ENCODE measurements around the gene MAEA.

MAEA gene

DNA sequence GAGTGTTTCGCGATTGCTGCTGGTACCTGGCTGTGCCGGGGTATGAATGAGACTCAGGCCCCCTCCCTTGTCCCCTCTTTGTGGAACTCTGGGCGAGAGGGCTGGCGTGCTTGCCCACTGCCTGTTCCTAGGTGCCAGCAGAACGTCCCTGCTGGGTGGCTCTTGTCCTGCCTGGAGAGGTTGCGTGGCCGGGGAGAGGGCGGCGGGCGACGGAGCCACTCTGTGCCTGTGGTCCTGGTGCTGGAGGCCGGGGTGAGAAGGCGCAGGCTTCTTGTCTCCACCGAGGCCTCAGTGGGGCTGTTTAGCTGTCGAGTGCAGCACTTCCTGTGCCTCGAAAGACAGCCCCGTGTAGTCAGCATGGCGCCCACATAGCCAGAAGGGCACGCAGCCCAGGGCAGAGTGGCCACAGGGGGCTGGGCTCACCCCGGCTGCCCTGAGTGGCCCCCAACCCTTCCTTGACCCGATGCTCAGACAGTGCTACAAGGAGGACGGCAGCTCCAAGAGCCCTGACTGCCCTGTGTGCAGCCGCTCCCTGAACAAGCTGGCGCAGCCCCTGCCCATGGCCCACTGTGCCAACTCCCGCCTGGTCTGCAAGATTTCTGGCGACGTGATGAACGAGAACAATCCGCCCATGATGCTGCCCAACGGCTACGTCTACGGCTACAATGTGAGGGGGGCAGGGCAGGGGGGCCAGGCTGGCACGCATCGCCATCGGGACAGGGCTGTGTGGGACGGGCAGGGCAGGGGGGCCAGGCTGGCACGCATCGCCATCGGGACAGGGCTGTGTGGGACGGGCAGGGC lies 48.5 kb downstream of the MAEA start:
- DNase-seq, result no peak

DNA sequence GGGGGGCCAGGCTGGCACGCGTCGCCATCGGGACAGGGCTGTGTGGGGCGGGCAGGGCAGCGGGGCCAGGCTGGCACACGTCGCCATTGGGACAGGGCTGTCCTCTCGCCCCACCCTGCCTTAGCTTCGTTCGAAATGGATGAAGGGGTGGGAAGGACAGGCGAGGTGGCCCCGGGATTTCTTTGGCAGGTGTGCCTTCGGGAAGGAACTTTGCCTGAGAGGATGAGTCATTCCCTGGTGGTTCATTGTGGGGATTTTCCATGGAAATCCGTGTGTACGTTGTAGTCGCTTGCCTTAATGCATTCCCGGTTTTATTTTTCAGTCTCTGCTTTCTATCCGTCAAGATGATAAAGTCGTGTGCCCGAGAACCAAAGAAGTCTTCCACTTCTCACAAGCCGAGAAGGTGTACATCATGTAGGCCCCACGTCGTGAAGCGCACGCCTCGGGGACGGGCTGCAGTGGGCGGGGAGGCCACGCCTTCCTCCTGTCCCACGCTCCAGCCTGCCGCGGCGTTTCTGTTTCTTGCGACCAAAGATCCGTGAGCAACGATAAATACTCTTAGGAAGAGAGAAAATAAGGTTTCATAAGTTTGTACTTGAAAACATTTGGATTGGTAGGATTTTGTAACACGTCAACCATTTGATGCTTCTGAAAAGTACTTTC lies 49.2 kb downstream of the MAEA start:
- no peak for DNase-seq

DNA sequence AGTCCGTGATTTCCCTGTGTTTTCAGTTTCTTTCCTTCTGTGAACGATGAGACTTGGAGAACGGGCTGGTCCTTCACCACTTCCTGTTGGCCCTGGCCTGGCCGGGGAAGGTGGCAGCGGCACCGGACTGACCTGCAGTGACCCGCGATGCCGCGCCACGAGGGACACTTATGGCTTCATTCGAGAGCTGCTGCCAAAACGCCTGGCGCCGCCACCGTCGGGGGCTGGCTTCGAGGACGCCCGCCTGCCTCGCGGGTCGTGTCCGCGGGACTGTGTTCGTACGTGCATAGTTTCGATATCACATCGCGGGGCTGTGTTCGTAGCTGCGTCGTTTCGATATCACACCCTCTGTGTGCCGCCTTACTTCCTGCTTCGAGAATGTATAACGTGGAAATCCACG lies 49.8 kb downstream of the MAEA start:
- no peak for DNase-seq

DNA sequence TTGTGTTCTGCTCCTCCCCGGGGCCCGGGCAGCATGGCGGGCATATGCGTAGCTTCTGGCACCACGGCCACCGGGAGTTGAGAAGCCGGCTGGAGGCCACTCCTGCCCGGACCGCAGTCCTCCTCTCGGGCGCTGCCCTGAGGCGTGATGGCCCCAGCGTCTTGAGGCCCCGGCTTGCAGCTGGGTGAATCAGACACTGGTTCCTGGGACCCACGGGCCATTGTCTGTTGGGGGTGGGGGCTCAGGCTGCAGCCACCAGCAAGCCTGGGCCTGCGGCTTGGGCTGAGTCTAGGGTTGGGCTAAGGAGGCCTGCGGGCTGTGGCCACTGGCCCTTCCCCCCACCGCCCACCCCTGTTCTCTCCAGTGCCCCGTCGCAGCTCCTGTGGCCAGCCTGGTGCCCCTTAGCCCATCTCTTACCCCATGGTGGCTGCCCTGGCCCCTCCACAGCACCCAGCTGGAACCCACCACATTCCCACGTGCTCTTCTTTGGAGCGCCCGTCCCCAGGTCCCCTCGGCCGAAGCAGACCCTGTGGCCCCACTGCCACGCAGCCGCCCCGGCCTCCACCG lies 50.6 kb downstream of the MAEA start:
- no peak for DNase-seq

DNA sequence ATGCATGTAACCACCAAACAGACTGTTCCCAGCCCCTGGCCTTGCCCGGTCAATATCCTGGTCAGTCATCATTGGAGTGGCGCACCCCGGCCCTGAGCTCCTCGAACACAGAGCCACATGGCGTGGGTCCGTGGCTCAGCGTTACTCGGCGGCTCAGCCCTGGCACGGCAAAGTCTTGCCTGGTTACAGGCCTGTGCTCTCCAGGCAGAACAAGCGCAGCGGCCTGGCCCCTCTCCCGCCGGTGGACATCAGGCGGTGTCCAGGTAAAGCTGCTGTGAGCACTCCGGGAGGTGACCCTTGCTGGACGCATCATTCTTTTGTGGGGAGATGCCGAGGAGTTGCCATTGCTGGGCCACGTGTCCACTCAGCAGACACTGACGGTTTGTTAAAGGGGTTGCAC lies 51.2 kb downstream of the MAEA start:
- DNase-seq, result no peak

DNA sequence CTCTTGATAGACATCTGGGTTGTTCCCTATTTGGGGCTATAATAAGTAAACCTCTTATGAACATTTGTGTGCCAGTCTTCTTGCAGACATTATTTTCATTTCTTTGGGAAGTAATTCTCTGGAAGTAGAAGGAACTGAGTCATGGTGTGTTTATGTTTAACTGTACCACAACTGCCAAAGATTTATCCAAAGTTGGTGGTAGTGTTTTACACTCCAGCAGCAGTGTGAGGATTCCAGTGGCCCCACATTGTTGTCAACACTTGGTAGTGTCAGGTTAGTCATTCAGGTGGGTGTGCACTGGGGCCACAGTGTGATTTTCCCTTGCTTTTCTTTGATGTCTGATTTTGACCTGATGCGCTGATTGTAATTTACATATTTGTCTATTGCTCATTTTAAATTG lies 52.3 kb downstream of the MAEA start:
- no peak for DNase-seq

DNA sequence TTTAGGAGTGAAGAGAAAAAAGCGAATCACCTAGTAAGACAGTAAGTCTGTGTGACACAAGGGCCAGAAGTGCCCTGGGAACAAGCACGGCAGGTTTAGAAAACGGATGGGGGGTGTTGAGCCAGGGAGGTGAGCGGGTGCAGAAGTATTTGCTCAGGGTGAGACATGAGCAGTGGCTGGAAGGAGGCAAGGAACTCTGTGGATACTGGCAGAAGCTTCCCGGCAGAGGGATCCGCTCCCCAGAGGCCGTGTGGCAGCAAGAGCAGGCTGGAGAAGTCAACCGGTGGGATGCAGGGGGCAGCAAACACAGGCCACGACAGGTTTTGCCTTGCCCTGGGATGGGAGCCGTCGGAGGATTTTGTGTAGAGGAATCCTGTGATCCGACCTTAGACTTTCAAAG lies 55.0 kb downstream of the MAEA start:
- DNase-seq, result no peak

DNA sequence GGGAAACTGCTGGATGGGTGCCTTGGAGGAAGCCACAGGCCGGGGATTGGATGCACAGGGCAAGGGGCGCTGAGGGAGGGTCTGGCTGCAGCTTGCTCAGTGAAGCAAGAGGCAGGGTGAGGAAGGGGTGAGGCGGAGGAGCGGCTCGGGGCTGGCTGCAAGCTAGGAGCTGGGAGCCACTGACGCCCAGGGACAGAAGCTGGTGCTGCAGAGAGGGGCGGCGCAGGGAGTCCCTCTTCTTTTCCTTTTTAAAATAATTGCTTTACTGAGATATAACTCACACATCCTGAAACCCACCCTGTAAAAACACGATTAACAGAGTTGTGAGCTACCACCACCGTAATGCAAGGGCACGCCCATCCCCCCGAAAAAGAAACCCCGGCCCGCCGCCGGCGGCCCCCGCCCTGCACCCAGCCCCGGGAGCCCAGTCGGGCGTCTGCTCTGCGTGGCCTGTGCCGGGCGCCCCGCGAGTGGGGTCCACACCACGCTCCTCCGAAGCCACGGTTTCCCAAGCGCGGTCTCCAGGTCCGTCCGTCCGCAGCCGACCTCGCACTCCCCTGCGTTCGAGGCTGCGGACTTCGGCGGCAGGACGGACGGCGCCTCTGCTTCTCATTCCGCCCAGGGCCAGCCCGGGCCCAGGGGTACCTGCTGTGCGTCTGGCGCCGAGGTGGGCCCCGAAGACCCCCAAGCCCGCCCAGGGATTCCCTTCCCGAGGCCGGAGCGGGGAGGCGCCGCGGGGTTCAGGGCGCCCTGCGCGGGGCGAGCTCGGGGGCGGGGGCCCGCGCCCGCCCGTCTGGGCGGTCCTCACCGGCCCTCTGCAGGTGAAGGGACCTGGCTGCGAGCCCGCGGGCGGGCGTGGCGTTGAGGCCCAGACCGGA lies 56.5 kb downstream of the MAEA start:
- peak; percentile 64 for DNase-seq

DNA sequence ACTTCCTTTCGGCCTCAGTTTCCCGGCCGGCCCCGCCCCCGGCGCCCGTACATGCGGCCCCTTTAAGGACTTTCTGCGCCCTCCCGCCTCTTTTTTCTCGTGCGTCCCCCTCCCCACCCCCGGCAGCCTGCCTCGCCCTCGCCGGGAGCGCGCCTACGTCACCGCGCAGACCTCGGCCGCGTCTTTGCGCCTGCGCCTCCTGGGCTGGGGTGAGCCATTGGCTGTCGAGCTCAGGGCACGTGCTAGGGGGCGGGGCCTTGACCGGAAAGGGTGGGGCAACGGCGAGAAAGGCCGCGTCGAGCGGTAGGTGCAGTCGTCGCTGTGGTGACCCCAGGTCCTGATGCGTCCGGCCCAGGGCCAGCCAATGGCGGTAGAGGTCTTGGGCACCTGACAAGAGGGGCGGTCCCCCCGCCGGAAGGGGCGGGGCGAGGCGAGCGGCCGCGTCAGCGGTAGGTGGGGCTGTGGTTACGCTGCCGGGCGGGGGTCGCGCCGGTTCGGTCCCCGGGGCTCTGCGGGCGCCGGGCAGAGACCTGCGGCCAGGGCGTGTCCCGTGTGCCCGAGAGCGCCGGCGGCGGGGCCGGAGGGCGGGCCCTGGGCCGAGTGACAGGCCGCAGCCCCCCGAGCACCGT lies 57.2 kb downstream of the MAEA start, which contains the start of gene UVSSA:
Gene UVSSA, plus strand, starts transcription at position 428 of the 629 bp plus-strand sequence. CDS start 884 bp downstream, outside the sequence.
- DNase-seq, result peak; percentile 100

DNA sequence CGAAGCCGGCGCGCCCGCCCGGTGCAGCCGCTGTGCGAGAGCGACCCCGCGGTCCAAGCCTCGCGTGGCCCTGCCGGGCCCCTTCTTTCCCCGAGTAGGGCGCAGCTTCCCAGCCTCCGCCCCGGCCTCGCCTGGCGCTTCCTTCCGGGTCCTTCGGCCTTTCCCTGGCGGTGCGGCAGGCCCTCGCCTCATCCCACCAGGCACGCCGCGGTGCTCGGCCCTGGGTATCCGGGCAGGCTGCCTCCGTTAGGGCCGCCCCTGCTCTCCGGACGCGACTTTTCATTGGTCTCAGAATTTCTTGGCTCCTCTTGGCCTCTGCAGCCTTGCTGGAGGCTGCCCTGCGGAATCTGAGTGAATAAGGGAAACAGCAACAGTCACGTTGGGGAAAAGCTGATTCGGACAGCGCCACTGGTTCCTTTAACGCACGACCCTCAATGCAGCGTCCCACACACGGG lies 57.7 kb downstream of the MAEA start:
- DNase-seq, result peak; percentile 51

DNA sequence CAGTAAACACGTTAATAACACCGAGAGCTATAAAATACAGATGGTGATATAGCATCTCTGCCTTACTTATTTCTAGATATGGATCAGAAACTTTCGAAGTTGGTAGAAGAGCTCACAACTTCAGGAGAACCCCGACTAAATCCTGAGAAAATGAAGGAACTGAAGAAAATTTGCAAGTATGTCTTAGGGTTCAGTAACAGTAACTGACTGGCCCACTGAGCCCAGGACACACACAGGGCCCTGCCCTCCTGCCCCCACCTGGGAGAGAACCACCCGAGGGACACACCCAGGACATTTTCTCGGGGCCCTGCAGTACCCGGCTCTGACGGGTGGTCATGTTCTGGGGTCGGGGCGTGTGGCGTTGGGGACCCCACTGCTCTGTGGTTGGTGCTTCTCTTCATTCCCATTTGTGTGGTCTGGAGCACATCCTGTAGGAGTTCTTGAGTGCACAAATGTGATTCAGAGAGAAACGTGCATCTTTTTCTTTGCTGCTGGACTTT lies 58.4 kb downstream of the MAEA start:
- DNase-seq, result no peak

DNA sequence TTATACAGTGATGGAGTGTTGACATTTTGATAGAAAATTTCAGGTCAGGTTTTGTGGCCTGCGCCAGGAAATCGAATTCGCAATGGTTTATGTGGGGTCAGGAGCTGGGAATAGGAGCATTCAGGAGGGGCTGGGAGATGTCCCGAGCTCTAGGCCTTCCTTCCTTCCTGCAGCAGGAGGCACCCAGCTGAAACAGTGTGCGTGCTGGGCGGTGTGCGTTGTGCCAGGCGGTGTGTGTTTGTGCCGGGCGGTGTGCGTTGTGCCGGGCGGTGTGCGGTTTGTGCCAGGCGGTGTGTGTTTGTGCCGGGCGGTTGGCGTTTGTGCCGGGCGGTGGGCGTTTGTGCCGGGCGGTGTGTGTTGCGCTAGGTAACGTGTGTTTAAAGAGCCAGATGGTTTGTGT lies 59.1 kb downstream of the MAEA start:
- no peak for DNase-seq

DNA sequence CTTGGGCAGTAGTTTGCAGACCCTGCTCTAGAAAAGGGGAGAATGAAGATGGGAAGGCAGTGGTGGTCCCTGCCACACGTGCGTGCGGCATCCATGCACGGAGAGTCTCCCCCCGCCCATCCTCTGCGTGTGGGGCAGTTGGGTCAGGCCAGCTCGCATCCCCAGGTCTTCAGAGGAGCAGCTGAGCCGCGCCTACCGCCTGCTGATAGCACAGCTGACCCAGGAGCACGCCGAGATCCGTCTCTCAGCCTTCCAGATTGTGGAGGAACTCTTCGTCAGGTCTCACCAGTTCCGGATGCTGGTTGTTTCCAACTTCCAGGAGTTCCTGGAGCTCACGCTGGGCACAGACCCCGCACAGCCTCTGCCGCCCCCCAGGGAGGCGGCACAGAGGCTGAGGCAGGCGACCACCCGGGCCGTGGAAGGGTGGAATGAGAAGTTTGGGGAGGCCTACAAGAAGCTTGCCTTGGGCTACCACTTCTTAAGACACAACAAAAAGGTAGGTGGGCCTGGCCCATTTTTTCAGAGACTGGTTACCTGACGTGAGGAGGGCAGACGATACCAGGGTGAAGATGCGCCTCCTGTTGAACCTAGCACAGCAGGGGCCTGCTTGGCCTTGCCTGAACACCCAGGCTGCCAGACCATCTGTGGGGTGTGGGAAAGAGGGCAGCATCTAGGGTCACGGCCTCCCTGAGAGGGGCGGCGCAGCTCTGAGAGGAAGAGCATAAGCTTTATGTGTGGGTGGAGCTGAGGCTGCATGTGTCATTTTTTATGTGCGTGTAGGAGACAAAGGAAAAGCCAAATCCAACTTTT lies 59.9 kb downstream of the MAEA start:
- no peak for DNase-seq

DNA sequence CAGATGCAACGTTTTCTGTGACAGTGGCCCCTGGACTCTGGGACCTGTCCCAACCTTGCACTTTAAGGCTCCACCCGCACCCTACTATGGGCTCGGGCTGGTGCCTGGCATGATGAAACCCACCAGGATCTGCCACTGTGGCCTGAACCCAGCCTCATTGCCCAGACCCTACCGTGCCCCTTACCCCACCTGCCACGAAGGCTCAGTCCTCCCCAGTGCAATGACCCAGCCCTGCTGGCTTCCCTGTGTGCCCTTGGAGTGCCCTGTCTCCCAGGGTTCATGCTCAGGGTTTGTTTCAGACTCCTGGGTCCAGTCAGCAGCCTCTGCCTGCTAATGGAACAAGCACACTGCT lies 60.5 kb downstream of the MAEA start:
- DNase-seq, result no peak

DNA sequence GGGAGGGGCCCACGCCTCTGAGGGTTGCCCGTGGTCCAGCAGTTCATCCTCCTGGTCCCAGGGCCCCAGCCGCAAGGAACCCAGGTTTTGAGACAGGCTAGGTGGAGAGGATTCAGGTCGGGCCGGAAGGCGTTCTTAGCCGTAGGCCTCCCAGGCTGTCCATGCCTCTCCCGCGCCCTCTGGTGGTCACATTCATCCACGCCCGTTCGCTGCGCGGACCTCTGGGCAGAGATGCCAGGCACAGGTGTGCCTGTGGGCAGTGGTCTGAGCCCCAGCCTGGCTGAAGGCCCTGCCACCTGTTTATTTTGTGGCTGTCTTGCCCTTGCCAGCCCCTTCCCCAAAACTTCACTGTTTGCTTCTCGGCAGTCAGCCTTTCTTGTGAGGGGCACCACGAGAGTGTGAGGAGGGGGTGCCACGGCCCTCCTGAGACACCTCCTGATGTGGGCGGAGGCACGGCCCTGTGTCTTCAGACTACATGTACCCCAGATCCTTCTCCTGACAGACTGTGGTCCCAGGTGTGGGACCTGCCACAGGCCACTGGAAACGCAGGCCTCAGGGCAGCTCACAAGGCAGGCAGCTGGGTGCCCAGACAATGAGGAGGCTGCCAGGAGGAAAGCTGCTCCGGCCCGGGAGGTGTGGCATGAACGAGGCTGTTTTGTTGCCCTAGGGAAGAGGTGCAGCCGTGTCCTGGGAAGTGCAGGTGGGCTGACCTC lies 62.3 kb downstream of the MAEA start:
- peak; percentile 88 for DNase-seq

DNA sequence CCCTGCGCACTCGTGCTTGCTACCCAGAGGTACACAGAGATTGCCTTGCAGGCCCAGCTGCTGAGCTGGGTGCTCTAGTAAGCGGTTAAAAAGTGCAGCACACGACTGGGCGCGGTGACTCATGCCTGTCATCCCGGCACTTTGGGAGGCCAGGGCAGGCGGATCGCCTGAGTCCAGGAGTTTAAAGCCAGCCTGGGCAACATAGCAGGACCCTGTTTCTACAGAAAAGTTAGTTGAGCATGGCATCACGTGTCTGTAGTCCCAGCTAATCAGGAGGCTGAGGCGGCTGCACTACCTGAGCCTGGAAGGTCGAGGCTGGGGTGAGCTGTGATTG lies 62.8 kb downstream of the MAEA start:
- no peak for DNase-seq

DNA sequence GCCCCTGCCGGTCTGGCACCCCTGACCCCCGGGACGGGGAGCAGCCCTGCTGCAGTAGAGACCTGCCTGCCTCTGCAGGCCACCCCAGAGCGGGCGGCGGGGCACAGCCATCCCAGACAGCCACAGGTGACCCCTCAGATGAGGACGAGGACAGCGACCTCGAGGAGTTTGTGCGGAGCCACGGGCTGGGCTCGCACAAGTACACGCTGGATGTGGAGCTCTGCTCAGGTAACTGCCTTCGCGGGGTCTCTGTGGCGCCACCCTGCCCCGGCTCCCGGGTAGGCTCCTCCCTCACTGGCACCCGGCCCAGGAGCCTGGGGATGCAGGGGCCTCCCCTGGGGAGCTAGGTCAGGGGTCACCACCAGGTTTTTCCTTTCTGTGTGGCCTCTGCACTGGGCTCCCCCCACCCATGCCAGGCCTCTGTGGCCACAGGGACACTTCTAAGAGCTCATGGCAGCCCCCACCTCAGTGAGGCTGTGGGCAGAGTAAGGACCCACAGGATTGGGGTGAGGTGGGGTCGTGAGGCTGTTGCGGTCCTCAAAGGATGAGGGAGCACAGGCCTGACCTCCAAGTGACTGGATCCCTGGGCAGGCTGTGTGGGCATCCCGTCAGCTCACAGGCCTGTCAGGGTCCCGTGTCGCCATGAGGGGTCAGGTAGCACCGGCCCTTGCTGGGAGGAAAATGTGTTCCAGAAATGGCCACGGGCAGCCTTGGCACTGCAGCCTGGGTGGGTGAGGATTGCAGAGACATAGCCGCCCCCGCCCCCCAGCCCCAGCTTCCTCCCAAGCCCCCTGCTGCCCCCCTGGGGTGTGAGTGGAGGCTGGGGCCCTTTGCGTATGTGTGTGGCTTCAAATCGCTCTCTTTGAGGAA lies 63.7 kb downstream of the MAEA start:
- no peak for DNase-seq

DNA sequence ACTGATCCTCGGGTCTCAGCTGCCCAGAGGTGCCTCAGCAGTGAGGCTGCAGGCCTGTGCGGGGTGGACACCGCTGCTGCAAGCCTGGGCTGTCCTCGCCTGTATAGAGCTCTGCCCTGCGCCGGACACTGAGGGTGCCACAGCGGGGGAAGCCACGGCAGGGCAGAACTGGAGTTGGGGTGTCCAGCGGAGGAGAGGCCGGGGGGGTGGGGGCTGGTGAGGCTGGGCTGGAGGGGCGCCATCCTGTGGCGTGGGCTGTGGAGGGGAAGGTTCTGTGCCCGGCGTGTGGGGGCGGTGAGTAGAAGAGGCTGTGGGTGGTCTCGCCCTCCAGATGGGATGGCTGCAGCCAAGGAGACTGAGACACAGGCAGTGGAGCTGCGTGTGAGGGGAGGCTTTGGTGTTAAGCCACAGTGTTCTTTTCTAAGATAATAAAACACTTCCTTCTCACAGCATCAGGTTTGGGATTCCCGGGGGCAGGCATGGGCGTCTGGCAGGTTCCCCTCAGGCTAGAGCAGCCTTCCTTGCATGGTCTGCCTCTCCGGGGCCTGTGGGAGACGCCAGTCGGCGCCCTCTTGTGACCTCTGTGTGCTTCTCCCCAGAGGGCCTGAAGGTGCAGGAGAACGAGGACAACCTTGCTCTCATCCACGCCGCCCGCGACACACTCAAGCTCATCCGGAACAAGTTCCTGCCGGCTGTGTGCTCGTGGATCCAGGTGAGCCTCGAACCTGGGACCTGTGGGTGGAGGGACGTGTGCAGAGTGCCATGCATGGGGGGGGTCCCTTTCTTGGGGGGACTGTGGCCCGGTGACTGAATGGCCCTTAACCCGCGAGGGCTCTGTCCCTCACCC lies 64.7 kb downstream of the MAEA start:
- DNase-seq, result no peak

DNA sequence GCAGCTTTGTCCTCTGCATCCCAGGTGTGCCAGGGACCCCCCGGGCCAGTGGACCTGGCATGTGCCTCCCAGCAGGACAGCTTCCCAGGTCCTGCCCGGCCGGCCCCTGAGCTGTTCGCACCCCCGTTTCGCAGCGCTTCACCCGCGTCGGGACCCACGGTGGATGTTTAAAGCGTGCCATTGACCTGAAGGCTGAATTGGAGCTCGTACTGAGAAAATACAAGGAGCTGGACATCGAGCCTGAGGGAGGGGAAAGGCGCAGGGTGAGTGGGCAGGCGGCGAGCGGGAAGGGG lies 65.2 kb downstream of the MAEA start:
- DNase-seq, result no peak
